A673 (cell line): ENCODE data around the gene DLGAP1. TPM values are rescaled to one million over a fixed set of nuclear protein-coding genes. Genes with fewer than 3 reads are reported as not detected.

ENCODE experiments used
- BruUV-seq: library from RNA; stranded (reverse); fragments of 400-500 nt; replicated peaks from 2 replicates; lab custom pipeline; 2021; lab: Mats Ljungman, UMichigan
- CTCF ChIA-PET: fragments of 300-600 bp; sonication (Branson Sonifier 250); formaldehyde crosslinking; loops from one replicate; lab custom pipeline; 2022; ENCODE audit warnings: antibody characterized with exemption; lab: Charles Lee
- POLR2A ChIA-PET: fragments of 300-600 bp; sonication (Branson Sonifier 250); formaldehyde crosslinking; loops from one replicate; lab custom pipeline; 2022; ENCODE audit warnings: antibody characterized with exemption; ENCODE audit not compliant: low non-redundant PET; lab: Charles Lee
- DNase-seq: peaks from one replicate; pipeline ENCODE4 v3.0.0-alpha.2; 2015; ENCODE audit warnings: low spot score
- H3K27ac ChIP-seq: fragments of 200-600 bp; sonication (generic); 2 replicates; pipeline ENCODE4 v1.5.1; 2016; ENCODE audit warnings: mixed run types, low read depth, mild to moderate bottlenecking, mixed read lengths, antibody characterized with exemption, low read length; ENCODE audit not compliant: poor library complexity, severe bottlenecking
- H3K27me3 ChIP-seq: fragments of 200-600 bp; sonication (generic); replicated peaks from 2 replicates; pipeline ENCODE4 v1.6.1; 2017; ENCODE audit warnings: mixed run types, low read depth, mild to moderate bottlenecking, mixed read lengths, antibody characterized with exemption, low read length; ENCODE audit not compliant: insufficient read depth, poor library complexity
- H3K36me3 ChIP-seq: fragments of 200-600 bp; sonication (generic); 2 replicates; pipeline ENCODE4 v1.6.1; 2016; ENCODE audit warnings: mixed run types, mild to moderate bottlenecking, mixed read lengths, antibody characterized with exemption, low read length; ENCODE audit not compliant: insufficient read depth, poor library complexity, severe bottlenecking
- H3K4me1 ChIP-seq: fragments of 200-600 bp; sonication (generic); 2 replicates; pipeline ENCODE4 v1.6.1; 2017; ENCODE audit warnings: mixed run types, mild to moderate bottlenecking, mixed read lengths, antibody characterized with exemption, low read length; ENCODE audit not compliant: insufficient read depth, poor library complexity, severe bottlenecking
- H3K4me3 ChIP-seq: fragments of 200-600 bp; sonication (generic); 2 replicates; pipeline ENCODE4 v1.5.1; 2016; ENCODE audit warnings: low read depth, mixed run types, mild to moderate bottlenecking, mixed read lengths, low read length; ENCODE audit not compliant: poor library complexity, severe bottlenecking
- H3K9me3 ChIP-seq: fragments of 200-600 bp; sonication (generic); 2 replicates; pipeline ENCODE4 v1.6.1; 2016; ENCODE audit warnings: mixed run types, low read depth, mild to moderate bottlenecking, mixed read lengths, antibody characterized with exemption, low read length; ENCODE audit not compliant: poor library complexity, severe bottlenecking
- CTCF ChIP-seq: fragments of 300-800, 200-600 bp; sonication (generic); conservative IDR thresholded peaks from 2 replicates; pipeline ENCODE4 v1.5.1; 2017; ENCODE audit warnings: low read depth, mild to moderate bottlenecking, antibody characterized with exemption, low read length, moderate library complexity, mixed read lengths
- EZH2 ChIP-seq: fragments of 200-600 bp; sonication (generic); IDR thresholded peaks from 2 replicates; pipeline ENCODE4 v1.6.1; 2017; ENCODE audit warnings: borderline replicate concordance, low read depth, mild to moderate bottlenecking, mixed read lengths, antibody characterized with exemption, low read length; ENCODE audit not compliant: poor library complexity, severe bottlenecking
- intact Hi-C: fragments of 100-400 bp; cut with micrococcal nuclease; formaldehyde crosslinking; loops from one replicate; pipeline ENCODE4 v1.10.0; 2022; ENCODE audit not compliant: unreplicated experiment
- total RNA-seq: library from RNA; stranded (reverse); gene quantifications from 2 replicates; pipeline ENCODE4 v1.2.3, GENCODE V29; 2021

DLGAP1 gene
- total RNA-seq, 1 experiment from 2014 or later: 135 TPM

DNA sequence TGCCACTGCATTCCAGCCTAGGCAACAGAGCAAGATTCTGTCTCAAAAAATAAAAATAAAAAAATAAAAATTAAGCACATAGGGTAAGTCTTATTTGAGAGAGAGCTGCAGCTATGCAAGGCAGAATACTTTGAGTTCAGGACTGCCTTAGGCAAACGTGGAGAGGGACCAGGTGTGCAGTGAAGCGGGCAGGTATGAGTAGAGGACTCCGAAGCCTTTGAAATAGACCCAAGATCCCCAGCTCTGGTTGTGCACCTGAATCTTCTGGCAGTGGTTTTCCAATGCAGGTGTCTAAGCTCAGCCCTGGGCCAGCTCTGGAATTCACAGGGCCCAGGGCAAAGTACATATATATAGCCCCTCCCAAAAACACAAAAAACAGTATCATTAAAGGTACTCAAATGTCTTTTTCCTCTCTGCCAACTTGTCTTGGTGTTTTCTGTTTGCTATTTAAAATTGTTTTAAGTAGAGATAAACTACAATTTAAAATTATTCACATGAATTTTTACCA lies 983.9 kb downstream of the DLGAP1 start:
- intact Hi-C loops: no loop called here
- DNase-seq: no peak
- no TSS peak for BruUV-seq
- ChIA-PET POLR2A (interaction anchor here (0.7 kb wide), 1 partner anchor 27 kb away, joined by 3 read pairs; no protein-coding TSS in a partner anchor), CTCF (no interaction called here)
- Histone ChIP-seq H3K9me3 (no peaks in the 10 kb centered on the region), H3K27me3 (no peaks in the 10 kb centered on the region), H3K4me3 (no peak overlapping the region), H3K27ac (no peak overlapping the region), H3K4me1 (no peaks in the 10 kb centered on the region), H3K36me3 (no peaks in the 10 kb centered on the region)
- TF ChIP-seq CTCF: no peak
- no peak for TF ChIP-seq EZH2

- ChIA-PET POLR2A (no interaction called here), CTCF (no interaction called here)
- no peaks in the 10 kb centered on the region for H3K36me3 ChIP-seq
- H3K27me3 ChIP-seq: no peaks in the 10 kb centered on the region
- H3K4me1 ChIP-seq: no peaks in the 10 kb centered on the region
- no peak for DNase-seq
- no peak overlapping the region for H3K4me3 ChIP-seq
- BruUV-seq: no TSS peak
- intact Hi-C loops: no loop called here
- no peak overlapping the region for H3K27ac ChIP-seq
- TF ChIP-seq EZH2 (no peak), CTCF (no peak)
- H3K9me3 ChIP-seq: no peaks in the 10 kb centered on the region
Observed at GRCh38 chr18:3468833-3469232, 986.3 kb downstream of the DLGAP1 start.

- CTCF ChIA-PET: no interaction called here
- Histone ChIP-seq H3K9me3 (no peaks in the 10 kb centered on the region), H3K4me3 (no peak overlapping the region), H3K4me1 (no peaks in the 10 kb centered on the region), H3K36me3 (no peaks in the 10 kb centered on the region), H3K27me3 (no peaks in the 10 kb centered on the region), H3K27ac (no peak overlapping the region)
- no peak for DNase-seq
- TF ChIP-seq EZH2 (no peak), CTCF (no peak)
- POLR2A ChIA-PET: no interaction called here
- no TSS peak for BruUV-seq
- intact Hi-C loops: no loop called here
Observed at GRCh38 chr18:3468066-3468705, 986.9 kb downstream of the DLGAP1 start.
